Measurements from ENCODE around the gene REEP5. TPM values are rescaled to one million over a fixed set of nuclear protein-coding genes. Genes with fewer than 3 reads are reported as not detected.
A peak's percentile ranks its signal among the peaks of the same experiment; 100 is the strongest.

Gene REEP5
- total RNA-seq, 4 donors from 2014 or later = 67.2 to 116 (median 89.9) TPM

- TF ChIP-seq POLR2A (IDR thresholded peaks at IDR 0.05) (no peak), CTCF (IDR thresholded peaks at IDR 0.05 in 4 of 5, conservative IDR thresholded peaks at IDR 0.05 in 1 of 5) (no peak)
- H3K9me3 ChIP-seq = no peaks in the 10 kb centered on the region
- H3K27me3 ChIP-seq = no peaks in the 10 kb centered on the region
- no peak for ATAC-seq
- intact Hi-C loops (cut with DNase I; ENCODE audit: low total_unique reads) = no loop called here
- H3K4me1 ChIP-seq = peaks cover 4 to 14% of the 10 kb centered on the region in 2 donors
- H3K27ac ChIP-seq = peak overlapping the region in 3 of 4 donors; percentile 3 to 46 (median 8)
- H3K4me3 ChIP-seq = no peak overlapping the region
- peaks cover 0 to 40% of the 10 kb centered on the region in 2 donors for H3K36me3 ChIP-seq
- no peak for DNase-seq
- in situ Hi-C loops (cut with MboI; ENCODE audit: low sequenced_read_pairs in 4 of 4) = no loop called here
These were observed 43.3 kb downstream of the REEP5 start for GRCh38 chr5:112878760-112879159.

DNA sequence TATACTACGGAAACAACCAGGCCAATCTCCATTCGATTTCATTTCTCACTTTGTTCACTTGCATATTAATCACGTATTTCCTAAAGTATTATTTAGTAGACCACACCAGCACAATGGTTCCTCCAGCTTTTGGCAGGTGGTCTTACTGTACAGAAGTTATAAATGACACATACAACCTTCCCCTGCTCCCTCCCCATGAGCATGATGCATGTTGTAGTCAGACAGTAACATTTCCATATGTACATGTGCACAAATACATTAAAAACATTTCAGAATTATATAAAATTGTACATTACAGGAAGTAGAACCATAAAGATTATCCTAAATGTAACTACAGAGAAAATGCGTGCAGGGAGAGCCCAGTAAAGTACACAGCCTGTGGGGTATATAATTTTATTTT is 43.9 kb downstream of the REEP5 start:
- Histone ChIP-seq H3K27ac (no peak overlapping the region), H3K9me3 (no peaks in the 10 kb centered on the region), H3K4me1 (peaks cover 4 to 14% of the 10 kb centered on the region in 2 donors), H3K36me3 (peaks cover 0 to 34% of the 10 kb centered on the region in 2 donors), H3K27me3 (no peaks in the 10 kb centered on the region), H3K4me3 (no peak overlapping the region)
- TF ChIP-seq CTCF (IDR thresholded peaks at IDR 0.05 in 4 of 5, conservative IDR thresholded peaks at IDR 0.05 in 1 of 5) = no peak
- TF ChIP-seq POLR2A (IDR thresholded peaks at IDR 0.05) = no peak
- no peak for DNase-seq
- intact Hi-C loops (cut with DNase I; ENCODE audit: low total_unique reads) (no loop called here), in situ Hi-C loops (cut with MboI; ENCODE audit: low sequenced_read_pairs in 4 of 4) (no loop called here)
- no peak for ATAC-seq

- Histone ChIP-seq H3K4me3 (no peak overlapping the region), H3K27me3 (no peaks in the 10 kb centered on the region), H3K36me3 (peaks cover 0 to 34% of the 10 kb centered on the region in 2 donors), H3K4me1 (peaks cover 4 to 14% of the 10 kb centered on the region in 2 donors), H3K27ac (no peak overlapping the region), H3K9me3 (no peaks in the 10 kb centered on the region)
- TF ChIP-seq CTCF (IDR thresholded peaks at IDR 0.05 in 4 of 5, conservative IDR thresholded peaks at IDR 0.05 in 1 of 5) (no peak), POLR2A (IDR thresholded peaks at IDR 0.05) (no peak)
- in situ Hi-C loops (cut with MboI; ENCODE audit: low sequenced_read_pairs in 4 of 4) = no loop called here
- intact Hi-C loops (cut with DNase I; ENCODE audit: low total_unique reads) = no loop called here
- ATAC-seq = no peak
- DNase-seq = no peak
These were observed 45.7 kb downstream of the REEP5 start for GRCh38 chr5:112876362-112876761.

GRCh38 chr5:112870966-112871365 is 51.1 kb downstream of the REEP5 start:
- H3K4me1 ChIP-seq = no peaks in the 10 kb centered on the region
- H3K27me3 ChIP-seq = no peaks in the 10 kb centered on the region
- no peak for DNase-seq
- no peak overlapping the region for H3K4me3 ChIP-seq
- intact Hi-C loops (cut with DNase I; ENCODE audit: low total_unique reads) = no loop called here
- in situ Hi-C loops (cut with MboI; ENCODE audit: low sequenced_read_pairs in 4 of 4) = no loop called here
- H3K9me3 ChIP-seq = no peaks in the 10 kb centered on the region
- no peak overlapping the region for H3K27ac ChIP-seq
- TF ChIP-seq CTCF (IDR thresholded peaks at IDR 0.05 in 4 of 5, conservative IDR thresholded peaks at IDR 0.05 in 1 of 5) = no peak
- no peak for TF ChIP-seq POLR2A (IDR thresholded peaks at IDR 0.05)
- H3K36me3 ChIP-seq = peaks cover 0 to 52% of the 10 kb centered on the region in 2 donors
- no peak for ATAC-seq

- intact Hi-C loops (cut with DNase I; ENCODE audit: low total_unique reads) = loop anchor here (10.0 kb wide), 1 partner anchor 645 kb away; the partner anchor contains the start of gene YTHDC2
- in situ Hi-C loops (cut with MboI; ENCODE audit: low sequenced_read_pairs in 4 of 4) = loop anchor here in 1 of 4 donors (10.0 kb wide), 1 partner anchor 45 kb away; no protein-coding TSS in a partner anchor
- no peak for ATAC-seq
- TF ChIP-seq CTCF (IDR thresholded peaks at IDR 0.05 in 4 of 5, conservative IDR thresholded peaks at IDR 0.05 in 1 of 5) (no peak), POLR2A (IDR thresholded peaks at IDR 0.05) (no peak)
- Histone ChIP-seq H3K36me3 (peaks cover 0 to 51% of the 10 kb centered on the region in 2 donors), H3K4me1 (no peaks in the 10 kb centered on the region), H3K27ac (no peak overlapping the region), H3K27me3 (no peaks in the 10 kb centered on the region), H3K9me3 (no peaks in the 10 kb centered on the region), H3K4me3 (no peak overlapping the region)
- no peak for DNase-seq
These were observed 52.1 kb downstream of the REEP5 start for GRCh38 chr5:112869948-112870347.
